Measurements from ENCODE around the gene ATRNL1.
"Not testable (repeated sequence)": the region's sequence is repeated elsewhere in the genome, so short reads cannot be mapped to it uniquely, and the experiment has no call there.

DNA sequence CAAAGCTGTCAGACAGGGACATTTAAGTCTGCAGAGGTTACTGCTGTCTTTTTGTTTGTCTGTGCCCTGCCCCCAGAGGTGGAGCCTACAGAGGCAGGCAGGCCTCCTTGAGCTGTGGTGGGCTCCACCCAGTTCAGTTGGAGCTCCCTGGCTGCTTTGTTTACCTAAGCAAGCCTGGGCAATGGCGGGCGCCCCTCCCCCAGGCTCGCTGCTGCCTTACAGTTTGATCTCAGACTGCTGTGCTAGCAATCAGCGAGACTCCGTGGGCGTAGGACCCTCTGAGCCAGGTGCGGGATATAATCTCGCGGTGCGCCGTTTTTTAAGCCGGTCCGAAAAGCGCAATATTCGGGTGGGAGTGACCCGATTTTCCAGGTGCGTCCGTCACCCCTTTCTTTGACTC, 274.8 kb downstream of the ATRNL1 start:
- TF ChIP-seq POLR2A, POLR2AphosphoS5 (IDR thresholded peaks at IDR 0.05): not testable (repeated sequence)
- TF ChIP-seq, protein P1, sequence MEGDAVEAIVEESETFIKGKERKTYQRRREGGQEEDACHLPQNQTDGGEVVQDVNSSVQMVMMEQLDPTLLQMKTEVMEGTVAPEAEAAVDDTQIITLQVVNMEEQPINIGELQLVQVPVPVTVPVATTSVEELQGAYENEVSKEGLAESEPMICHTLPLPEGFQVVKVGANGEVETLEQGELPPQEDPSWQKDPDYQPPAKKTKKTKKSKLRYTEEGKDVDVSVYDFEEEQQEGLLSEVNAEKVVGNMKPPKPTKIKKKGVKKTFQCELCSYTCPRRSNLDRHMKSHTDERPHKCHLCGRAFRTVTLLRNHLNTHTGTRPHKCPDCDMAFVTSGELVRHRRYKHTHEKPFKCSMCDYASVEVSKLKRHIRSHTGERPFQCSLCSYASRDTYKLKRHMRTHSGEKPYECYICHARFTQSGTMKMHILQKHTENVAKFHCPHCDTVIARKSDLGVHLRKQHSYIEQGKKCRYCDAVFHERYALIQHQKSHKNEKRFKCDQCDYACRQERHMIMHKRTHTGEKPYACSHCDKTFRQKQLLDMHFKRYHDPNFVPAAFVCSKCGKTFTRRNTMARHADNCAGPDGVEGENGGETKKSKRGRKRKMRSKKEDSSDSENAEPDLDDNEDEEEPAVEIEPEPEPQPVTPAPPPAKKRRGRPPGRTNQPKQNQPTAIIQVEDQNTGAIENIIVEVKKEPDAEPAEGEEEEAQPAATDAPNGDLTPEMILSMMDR (IDR thresholded peaks at IDR 0.05) = not testable (repeated sequence)

Data from prostate gland (tissue), 2 donors.